Calu3 (cell line): Measurements from ENCODE around the gene SLC39A6. TPM values are rescaled to one million over a fixed set of nuclear protein-coding genes. Genes with fewer than 3 reads are reported as not detected.

ENCODE experiments used
- BruUV-seq: library from RNA; stranded (reverse); fragments of 400-500 nt; replicated peaks from 2 replicates; lab custom pipeline; 2021; lab: Mats Ljungman, UMichigan
- CTCF ChIA-PET: fragments of 300-600 bp; sonication (Branson Sonifier 250); formaldehyde crosslinking; loops from one replicate; lab custom pipeline; 2022; ENCODE audit warnings: antibody characterized with exemption; lab: Charles Lee
- DNase-seq: peaks from one replicate; pipeline ENCODE4 v3.0.0; 2022
- H3K27ac Mint-ChIP-seq: one replicate; pipeline ENCODE4 v1.8.0; 2022; ENCODE audit warnings: mixed read lengths; ENCODE audit not compliant: unreplicated experiment
- H3K27me3 Mint-ChIP-seq: one replicate; pipeline ENCODE4 v1.8.0; 2022; ENCODE audit warnings: mixed read lengths; ENCODE audit not compliant: unreplicated experiment
- H3K36me3 Mint-ChIP-seq: one replicate; pipeline ENCODE4 v1.8.0; 2022; ENCODE audit warnings: mild to moderate bottlenecking, moderate library complexity, mixed read lengths; ENCODE audit not compliant: insufficient read depth, unreplicated experiment
- H3K4me1 Mint-ChIP-seq: one replicate; pipeline ENCODE4 v1.8.0; 2022; ENCODE audit warnings: mild to moderate bottlenecking, low read depth, mixed read lengths; ENCODE audit not compliant: unreplicated experiment
- H3K4me3 Mint-ChIP-seq: one replicate; pipeline ENCODE4 v1.8.0; 2022; ENCODE audit warnings: mild to moderate bottlenecking, low read depth, moderate library complexity, mixed read lengths; ENCODE audit not compliant: unreplicated experiment
- H3K9me3 Mint-ChIP-seq: one replicate; pipeline ENCODE4 v1.8.0; 2022; ENCODE audit warnings: low read depth, mixed read lengths; ENCODE audit not compliant: unreplicated experiment
- CTCF ChIP-seq: fragments of 200-600 bp; IDR thresholded peaks from one replicate; pipeline ENCODE4 v1.8.0; 2022; ENCODE audit warnings: antibody characterized with exemption; ENCODE audit not compliant: unreplicated experiment
- intact Hi-C: fragments of 100-400 bp; cut with micrococcal nuclease; formaldehyde crosslinking; loops from one replicate; pipeline ENCODE4 v1.10.0; 2022; ENCODE audit not compliant: unreplicated experiment
- total RNA-seq: library from RNA; stranded (reverse); gene quantifications from 2 replicates; pipeline ENCODE4 v1.2.3, GENCODE V29; 2022

SLC39A6 gene
- total RNA-seq, 1 experiment from 2014 or later, result 62.9 TPM

GRCh38 chr18:36155851-36156757 is 27.0 kb upstream of the SLC39A6 start:
- DNase-seq, result no peak
- no peaks in the 10 kb centered on the region for H3K9me3 Mint-ChIP-seq
- no peak for TF ChIP-seq CTCF
- H3K36me3 Mint-ChIP-seq, result peaks cover 25% of the 10 kb centered on the region
- H3K27me3 Mint-ChIP-seq, result no peaks in the 10 kb centered on the region
- CTCF ChIA-PET, result interaction anchor here (0.5 to 0.6 kb wide), 2 partner anchors 141 to 626 kb away, joined by 3 read pairs; no protein-coding TSS in a partner anchor
- no TSS peak for BruUV-seq
- no peak overlapping the region for H3K4me3 Mint-ChIP-seq
- no peak overlapping the region for H3K27ac Mint-ChIP-seq
- intact Hi-C loops, result no loop called here
- H3K4me1 Mint-ChIP-seq, result no peaks in the 10 kb centered on the region

GRCh38 chr18:36153771-36154170 is 24.6 kb upstream of the SLC39A6 start:
- Mint-ChIP-seq H3K27ac (no peak overlapping the region), H3K9me3 (no peaks in the 10 kb centered on the region), H3K27me3 (no peaks in the 10 kb centered on the region), H3K4me3 (no peak overlapping the region), H3K36me3 (peaks cover 31% of the 10 kb centered on the region), H3K4me1 (no peaks in the 10 kb centered on the region)
- intact Hi-C loops, result no loop called here
- no peak for TF ChIP-seq CTCF
- CTCF ChIA-PET, result no interaction called here
- no TSS peak for BruUV-seq
- no peak for DNase-seq

DNA sequence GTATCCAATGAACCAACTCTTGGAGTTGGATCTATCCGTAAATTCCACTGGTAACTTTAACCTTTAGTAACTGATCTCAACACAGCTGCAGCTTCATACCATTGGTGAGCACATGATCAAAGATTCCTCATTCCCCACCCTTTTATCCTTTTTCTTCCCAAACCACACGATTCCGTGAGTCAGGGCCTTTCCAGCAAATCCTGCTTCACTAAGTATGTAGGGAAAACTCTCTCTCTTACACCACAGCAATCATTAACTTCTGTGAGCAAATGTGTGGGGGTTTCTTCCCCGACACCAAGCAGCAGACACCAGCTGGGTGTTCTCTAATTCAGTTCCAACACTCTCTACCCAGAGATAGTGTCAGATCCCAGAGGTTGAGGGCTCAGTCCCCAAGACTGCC is 24.1 kb upstream of the SLC39A6 start:
- Mint-ChIP-seq H3K36me3 (peaks cover 33% of the 10 kb centered on the region), H3K4me1 (no peaks in the 10 kb centered on the region), H3K4me3 (no peak overlapping the region), H3K9me3 (no peaks in the 10 kb centered on the region), H3K27ac (no peak overlapping the region), H3K27me3 (no peaks in the 10 kb centered on the region)
- no TSS peak for BruUV-seq
- no peak for DNase-seq
- intact Hi-C loops, result no loop called here
- CTCF ChIA-PET, result no interaction called here
- TF ChIP-seq CTCF, result no peak

DNA sequence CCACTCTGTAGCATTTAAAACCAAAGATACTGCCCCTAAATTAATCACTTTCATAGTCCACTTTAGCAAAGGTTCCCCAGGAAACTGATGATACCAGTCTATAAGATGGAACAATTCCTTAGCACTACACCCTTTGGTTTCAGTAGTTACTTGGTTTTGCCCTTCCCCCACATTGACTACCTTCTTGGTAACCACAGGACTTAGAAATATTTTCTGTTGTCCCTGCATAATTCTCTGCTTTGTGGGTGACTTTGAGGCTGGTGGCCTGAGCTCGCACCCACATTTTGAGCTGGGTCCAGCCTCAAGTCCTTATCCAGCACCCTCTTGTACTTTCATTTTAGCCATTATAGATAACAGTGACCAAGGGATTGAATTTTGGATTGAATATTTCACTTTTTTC is 23.6 kb upstream of the SLC39A6 start:
- Mint-ChIP-seq H3K4me3 (no peak overlapping the region), H3K4me1 (no peaks in the 10 kb centered on the region), H3K36me3 (peaks cover 37% of the 10 kb centered on the region), H3K9me3 (no peaks in the 10 kb centered on the region), H3K27ac (no peak overlapping the region), H3K27me3 (no peaks in the 10 kb centered on the region)
- intact Hi-C loops, result no loop called here
- no peak for TF ChIP-seq CTCF
- CTCF ChIA-PET, result no interaction called here
- BruUV-seq, result no TSS peak
- DNase-seq, result no peak
